Smooth muscle cell (in vitro differentiated cells): ENCODE measurements around the gene FAM78B. TPM values are rescaled to one million over a fixed set of nuclear protein-coding genes. Genes with fewer than 3 reads are reported as not detected.

Source experiments
- DNase-seq: peaks from one replicate; lab custom pipeline; 2025; ENCODE audit not compliant: unreplicated experiment; lab: John Stamatoyannopoulos, UW
- H2AFZ ChIP-seq: fragments of 200-600 bp; sonication (generic); 2 replicates; pipeline ENCODE4 v1.6.0; 2016; ENCODE audit warnings: antibody characterized with exemption, low read depth, mild to moderate bottlenecking
- H3F3A ChIP-seq: fragments of 200-600 bp; sonication (generic); 2 replicates; pipeline ENCODE4 v1.6.0; 2017; ENCODE audit warnings: antibody characterized with exemption, low read depth
- H3K27ac ChIP-seq: fragments of 200-600 bp; sonication (generic); 2 replicates; pipeline ENCODE4 v1.5.1; 2016; ENCODE audit warnings: low read depth, mild to moderate bottlenecking
- H3K27me3 ChIP-seq: fragments of 200-600 bp; sonication (generic); 2 replicates; pipeline ENCODE4 v1.6.1; 2016; ENCODE audit warnings: low read depth, mild to moderate bottlenecking
- H3K36me3 ChIP-seq: fragments of 200-600 bp; sonication (generic); 2 replicates; pipeline ENCODE4 v1.5.1; 2016; ENCODE audit warnings: low read depth
- H3K4me1 ChIP-seq: fragments of 200-600 bp; sonication (generic); 2 replicates; pipeline ENCODE4 v1.5.1; 2016; ENCODE audit warnings: low read depth
- H3K4me2 ChIP-seq: fragments of 200-600 bp; sonication (generic); 2 replicates; pipeline ENCODE4 v1.6.0; 2016; ENCODE audit warnings: mild to moderate bottlenecking
- H3K4me3 ChIP-seq: fragments of 200-600 bp; sonication (generic); 2 replicates; pipeline ENCODE4 v1.5.1; 2016; ENCODE audit warnings: mild to moderate bottlenecking
- H3K79me2 ChIP-seq: fragments of 200-600 bp; sonication (generic); 2 replicates; pipeline ENCODE4 v1.6.0; 2016; ENCODE audit warnings: low read depth, mild to moderate bottlenecking
- H3K9ac ChIP-seq: fragments of 200-600 bp; sonication (generic); 2 replicates; pipeline ENCODE4 v1.6.0; 2016; ENCODE audit warnings: low read depth
- H3K9me3 ChIP-seq: fragments of 200-600 bp; sonication (generic); replicated peaks from 2 replicates; pipeline ENCODE4 v1.5.1; 2016; ENCODE audit warnings: low read depth
- H4K20me1 ChIP-seq: fragments of 200-600 bp; sonication (generic); 2 replicates; pipeline ENCODE4 v1.6.0; 2016; ENCODE audit warnings: low read depth
- WGBS: methylation state at CpG from one replicate; pipeline ENCODE4 v1.1.7; 2016; ENCODE audit warnings: low lambda C conversion rate; 5-methylcytosine and 5-hydroxymethylcytosine counted together
- polyA plus RNA-seq: library from polyadenylated mRNA; unstranded; fragments of >200 nt; fragmentation: Nextera tagmentation; extraction: Ambion mirVana; gene quantifications from 2 replicates; pipeline ENCODE4 v1.2.1, GENCODE V29; 2016
- total RNA-seq: library from RNA; depleted of rRNA; stranded (reverse); fragments of >200 nt; gene quantifications from 2 replicates; pipeline ENCODE4 v1.2.3, GENCODE V29; 2014
- TF ChIP-seq, protein P1 (sequence below): fragments of 200-600 bp; sonication (generic); IDR thresholded peaks from 2 replicates; pipeline ENCODE4 v1.5.1; 2017; ENCODE audit warnings: borderline replicate concordance, mild to moderate bottlenecking, antibody characterized with exemption; ENCODE audit not compliant: insufficient read depth, poor library complexity, severe bottlenecking

The FAM78B gene
- total and polyA plus RNA-seq, 2 experiments from 2014 or later: 0.27 TPM; not detected in 1

DNA sequence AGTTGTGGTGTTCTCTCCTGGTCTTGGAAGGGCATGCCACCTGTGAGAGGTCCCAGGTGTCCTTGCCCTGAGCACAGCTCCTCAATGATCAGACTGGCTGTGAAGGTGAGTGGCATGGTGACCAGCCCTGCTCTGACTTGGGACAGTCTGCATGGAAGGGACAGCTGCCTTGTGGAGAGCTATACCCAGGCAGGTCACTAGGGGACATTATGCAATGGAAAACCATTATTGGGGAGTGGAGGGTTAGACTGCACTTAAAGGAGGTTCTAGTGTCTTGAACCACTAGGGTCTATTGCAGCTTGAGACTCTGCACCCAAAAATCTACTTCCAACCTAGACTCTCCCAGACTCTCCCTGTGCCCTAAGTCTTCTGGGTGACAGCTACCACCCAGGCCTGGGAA is 24.8 kb downstream of the FAM78B start:
- H3K4me3 ChIP-seq: no peak overlapping the region
- H3K4me2 ChIP-seq: no peak overlapping the region
- no peaks in the 10 kb centered on the region for H3K36me3 ChIP-seq
- H3K4me1 ChIP-seq: no peaks in the 10 kb centered on the region
- H3K27ac ChIP-seq: no peak overlapping the region
- H4K20me1 ChIP-seq: no peaks in the 10 kb centered on the region
- DNase-seq: no peak
- no peaks in the 10 kb centered on the region for H3K27me3 ChIP-seq
- H3K9me3 ChIP-seq: no peaks in the 10 kb centered on the region
- no peak overlapping the region for H3K9ac ChIP-seq
- H3K79me2 ChIP-seq: no peaks in the 10 kb centered on the region
- no peaks in the 10 kb centered on the region for H3F3A ChIP-seq
- TF ChIP-seq, protein P1, sequence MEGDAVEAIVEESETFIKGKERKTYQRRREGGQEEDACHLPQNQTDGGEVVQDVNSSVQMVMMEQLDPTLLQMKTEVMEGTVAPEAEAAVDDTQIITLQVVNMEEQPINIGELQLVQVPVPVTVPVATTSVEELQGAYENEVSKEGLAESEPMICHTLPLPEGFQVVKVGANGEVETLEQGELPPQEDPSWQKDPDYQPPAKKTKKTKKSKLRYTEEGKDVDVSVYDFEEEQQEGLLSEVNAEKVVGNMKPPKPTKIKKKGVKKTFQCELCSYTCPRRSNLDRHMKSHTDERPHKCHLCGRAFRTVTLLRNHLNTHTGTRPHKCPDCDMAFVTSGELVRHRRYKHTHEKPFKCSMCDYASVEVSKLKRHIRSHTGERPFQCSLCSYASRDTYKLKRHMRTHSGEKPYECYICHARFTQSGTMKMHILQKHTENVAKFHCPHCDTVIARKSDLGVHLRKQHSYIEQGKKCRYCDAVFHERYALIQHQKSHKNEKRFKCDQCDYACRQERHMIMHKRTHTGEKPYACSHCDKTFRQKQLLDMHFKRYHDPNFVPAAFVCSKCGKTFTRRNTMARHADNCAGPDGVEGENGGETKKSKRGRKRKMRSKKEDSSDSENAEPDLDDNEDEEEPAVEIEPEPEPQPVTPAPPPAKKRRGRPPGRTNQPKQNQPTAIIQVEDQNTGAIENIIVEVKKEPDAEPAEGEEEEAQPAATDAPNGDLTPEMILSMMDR: no peak
- H2AFZ ChIP-seq: no peak overlapping the region

DNA sequence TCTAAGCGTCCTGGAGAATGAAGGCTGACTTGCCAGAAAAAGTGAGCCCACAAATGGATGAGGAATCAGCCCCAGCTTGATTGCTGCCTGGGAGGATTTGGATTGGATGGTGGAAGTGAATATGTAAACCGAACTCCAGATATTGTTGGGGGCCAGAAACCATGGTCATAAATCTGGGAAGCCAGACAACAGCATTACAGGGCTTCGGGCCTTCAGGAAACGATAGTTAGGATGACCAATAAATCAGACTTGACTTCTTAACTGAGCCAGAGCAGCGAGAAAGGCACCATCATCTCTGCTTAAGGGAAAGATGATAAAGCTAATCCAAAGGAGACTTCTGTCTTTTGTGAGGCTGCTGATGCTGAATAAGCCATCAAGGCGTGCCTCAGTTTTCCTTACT is 26.6 kb downstream of the FAM78B start:
- Histone ChIP-seq H3K27me3 (no peaks in the 10 kb centered on the region), H3K36me3 (no peaks in the 10 kb centered on the region), H3K9me3 (no peaks in the 10 kb centered on the region), H3F3A (no peaks in the 10 kb centered on the region), H3K4me3 (no peak overlapping the region), H3K4me2 (no peak overlapping the region), H4K20me1 (no peaks in the 10 kb centered on the region), H3K79me2 (no peaks in the 10 kb centered on the region), H3K4me1 (no peaks in the 10 kb centered on the region), H3K9ac (no peak overlapping the region), H3K27ac (no peak overlapping the region), H2AFZ (no peak overlapping the region)
- TF ChIP-seq, protein P1: no peak
- WGBS: 38% methylated on average over 6 of the region's 6 CpGs
- DNase-seq: no peak

DNA sequence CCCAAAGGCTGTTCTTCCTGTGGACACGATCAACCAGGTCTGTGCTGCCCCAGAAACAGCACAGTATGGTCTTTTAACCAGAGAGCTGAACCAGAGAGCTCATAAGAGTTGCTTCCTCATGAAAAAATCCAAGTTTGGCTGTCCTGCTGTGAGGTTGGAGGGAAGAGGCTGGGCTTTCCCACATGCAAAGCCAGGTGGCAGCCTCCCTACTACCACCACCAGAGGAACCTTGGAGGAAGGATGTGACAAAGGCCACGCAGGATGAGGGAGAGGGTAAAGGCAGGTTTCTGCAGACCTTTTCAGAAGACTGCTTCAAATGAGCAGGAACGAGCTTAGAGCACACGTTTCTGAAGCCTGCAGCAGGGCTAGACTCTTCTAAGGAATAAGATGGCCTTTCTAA is 27.1 kb downstream of the FAM78B start:
- Histone ChIP-seq H3K9ac (no peak overlapping the region), H3K4me3 (no peak overlapping the region), H3K4me2 (no peak overlapping the region), H3K36me3 (no peaks in the 10 kb centered on the region), H3K9me3 (no peaks in the 10 kb centered on the region), H2AFZ (no peak overlapping the region), H3K4me1 (no peaks in the 10 kb centered on the region), H3K27me3 (no peaks in the 10 kb centered on the region), H4K20me1 (no peaks in the 10 kb centered on the region), H3F3A (no peaks in the 10 kb centered on the region), H3K27ac (no peak overlapping the region), H3K79me2 (no peaks in the 10 kb centered on the region)
- DNase-seq: no peak
- 65% methylated on average over 4 of the region's 4 CpGs for WGBS
- TF ChIP-seq, protein P1: no peak

DNA sequence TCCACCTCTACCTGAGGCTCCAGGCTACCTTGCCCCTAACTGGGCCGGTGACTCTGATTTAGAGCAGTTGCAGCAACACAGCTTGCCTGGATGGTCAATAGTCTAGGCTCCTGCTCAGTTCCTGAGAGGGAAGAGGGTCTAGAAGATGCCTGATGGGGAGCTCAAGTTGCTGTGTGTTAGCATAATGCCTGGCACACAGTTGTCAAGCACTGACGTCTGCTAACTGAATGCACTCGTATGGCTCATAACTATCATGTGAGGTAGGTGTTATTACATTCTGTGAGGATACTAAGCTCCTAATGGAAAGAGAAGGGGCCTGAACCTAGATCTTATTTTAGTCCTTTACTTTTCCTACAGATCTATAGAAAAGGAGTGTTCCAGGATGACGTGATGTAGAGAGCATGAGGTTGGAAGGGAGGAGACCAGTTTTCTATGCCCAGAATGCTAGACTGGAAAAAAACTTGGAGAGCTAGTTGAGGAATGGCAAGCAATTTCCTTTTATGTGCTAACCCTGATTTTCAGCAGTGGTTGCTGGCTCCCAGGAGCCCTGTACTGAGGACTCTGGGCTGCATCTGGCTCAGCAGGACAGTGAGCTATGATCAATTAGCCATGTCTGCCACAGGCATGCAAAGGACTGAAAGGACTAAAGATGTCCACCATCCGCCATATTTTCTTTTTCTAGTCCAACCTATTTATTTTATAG is 30.0 kb downstream of the FAM78B start:
- WGBS: 89% methylated on average over 5 of the region's 5 CpGs
- Histone ChIP-seq H4K20me1 (no peaks in the 10 kb centered on the region), H3K4me1 (no peaks in the 10 kb centered on the region), H2AFZ (no peak overlapping the region), H3K27ac (no peak overlapping the region), H3K79me2 (no peaks in the 10 kb centered on the region), H3K4me3 (no peak overlapping the region), H3K27me3 (no peaks in the 10 kb centered on the region), H3K4me2 (no peak overlapping the region), H3F3A (no peaks in the 10 kb centered on the region), H3K9me3 (no peaks in the 10 kb centered on the region), H3K9ac (no peak overlapping the region), H3K36me3 (no peaks in the 10 kb centered on the region)
- DNase-seq: no peak
- TF ChIP-seq, protein P1: no peak
